GM19035 (cell line): ENCODE results near the gene LSG1.

Experiments used
- ATAC-seq: cut with Tn5 transposase; IDR thresholded peaks from one replicate; pipeline ENCODE4 v1.9.1; 2021; ENCODE audit not compliant: unreplicated experiment

LSG1 gene

DNA sequence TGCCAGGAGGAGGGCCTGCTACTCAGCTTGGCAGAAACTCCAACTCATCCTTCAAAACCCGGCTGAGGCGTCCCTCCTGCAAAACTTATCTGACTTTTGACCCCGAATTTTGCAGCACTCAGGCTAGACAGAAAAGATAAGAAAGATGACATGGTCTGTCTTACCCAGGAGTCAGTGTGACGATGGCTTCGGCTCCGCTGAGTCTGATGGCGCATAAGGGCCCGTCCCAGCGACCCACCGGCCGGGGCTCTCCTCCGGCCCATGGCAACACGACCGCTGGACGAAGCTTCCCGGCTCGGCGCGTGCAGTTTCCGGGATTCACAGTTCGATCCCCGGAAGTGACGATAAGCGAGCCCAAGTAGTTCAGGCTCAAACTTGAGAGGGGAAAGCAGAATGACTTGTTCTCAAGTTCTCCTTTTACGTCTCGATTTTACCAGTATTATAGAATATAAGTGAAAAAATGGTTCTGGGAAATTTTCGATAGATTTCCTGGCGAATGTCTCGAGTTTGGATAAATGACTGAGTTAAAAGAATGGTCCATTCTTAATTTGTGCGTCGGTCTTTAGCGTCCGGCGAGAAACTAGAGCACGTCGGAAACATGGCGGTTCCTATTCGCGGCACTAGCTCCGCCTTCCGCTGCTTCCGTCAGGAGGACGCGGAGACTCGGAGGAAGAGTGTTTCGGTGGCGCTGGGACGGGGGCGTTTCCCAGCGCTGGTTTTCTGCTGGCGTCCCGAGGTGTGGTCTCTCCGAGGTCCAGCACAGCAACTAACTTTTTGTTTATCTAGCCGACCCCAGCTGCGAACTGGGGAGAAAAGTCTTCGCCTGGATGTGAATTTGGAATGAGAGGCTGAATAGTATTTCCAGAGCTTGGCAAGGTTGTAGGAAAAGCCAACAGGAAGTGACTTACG, at the start of gene LSG1:
TSS of gene LSG1 (minus strand) at position 292 of the 909 bp plus-strand sequence. CDS start at position 263, 29 bp downstream.
- ATAC-seq, result peak; percentile 89

DNA sequence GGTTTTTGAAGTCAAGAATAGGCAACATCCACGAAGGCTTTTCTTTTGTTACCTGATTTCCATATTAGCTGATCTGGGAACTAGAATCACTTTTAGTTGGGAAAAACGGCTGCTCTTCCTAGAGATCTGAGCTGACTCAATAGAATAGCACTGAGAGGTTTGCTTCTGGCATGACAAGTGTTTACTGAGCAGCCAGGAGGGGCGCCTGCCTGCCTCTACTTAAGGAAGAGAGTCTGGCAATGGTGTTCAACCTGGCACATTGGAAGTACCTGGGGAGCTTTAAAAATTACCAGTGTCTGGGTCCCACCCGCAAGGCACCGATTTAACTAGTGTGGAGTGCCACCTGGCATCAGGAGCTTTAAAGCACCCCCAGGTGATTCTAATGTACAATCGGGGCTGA, 48.1 kb upstream of the LSG1 start:
- ATAC-seq, result no peak

DNA sequence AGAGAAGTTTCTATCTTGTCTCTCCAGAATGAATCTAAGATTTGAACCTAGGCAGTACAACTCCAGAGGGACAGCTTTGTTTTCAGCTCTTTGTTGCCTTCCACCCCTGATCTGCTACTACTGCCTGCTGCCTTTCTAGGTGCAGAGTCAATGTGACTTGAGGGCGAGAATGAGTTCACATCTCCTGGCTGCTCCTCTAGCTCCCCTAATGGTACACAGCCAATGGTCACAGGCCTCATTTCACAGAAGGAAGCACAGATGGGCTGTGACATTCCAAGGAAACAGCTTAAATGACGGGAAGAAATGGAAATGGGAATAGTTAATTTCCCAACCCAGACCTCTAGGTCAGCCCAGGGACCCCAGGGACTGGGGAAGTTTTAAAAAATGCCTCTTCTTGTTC, 46.1 kb upstream of the LSG1 start:
- ATAC-seq, result no peak

DNA sequence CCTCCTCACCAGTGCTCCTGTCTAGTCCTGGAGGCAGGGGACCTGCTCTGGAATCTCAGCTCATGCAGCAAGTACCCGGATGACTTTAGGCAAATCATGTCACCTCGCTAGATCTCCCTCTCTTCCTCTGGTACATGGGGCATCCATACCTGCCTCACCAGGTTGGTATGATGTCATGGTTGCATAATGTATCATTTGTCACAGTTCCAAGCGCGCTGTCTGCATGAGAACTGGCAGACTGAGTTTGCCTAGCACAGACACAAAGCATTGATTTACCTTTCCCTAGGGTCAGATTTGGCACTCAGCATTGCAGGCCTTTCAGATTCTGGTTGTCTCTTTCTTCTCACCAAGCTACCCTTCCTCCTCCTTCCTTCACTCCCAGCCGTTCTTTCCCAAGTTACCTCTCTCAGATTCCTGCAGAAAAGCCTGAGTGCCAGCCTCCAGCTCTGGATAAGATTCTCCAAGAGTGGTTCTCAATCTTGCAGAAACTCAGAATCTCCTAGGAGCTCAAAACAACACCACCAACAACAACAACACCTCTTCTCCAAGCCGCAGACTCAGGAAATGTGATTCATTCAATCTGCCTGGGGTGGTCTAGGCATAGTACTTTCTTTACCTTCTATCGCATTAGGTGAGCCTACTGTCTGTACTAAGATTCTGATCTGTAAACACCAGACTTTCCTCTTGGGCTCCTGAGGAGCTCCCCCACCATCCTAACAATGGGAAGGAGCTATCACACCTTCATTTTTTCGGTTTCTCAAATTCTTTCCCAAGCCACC, 43.2 kb upstream of the LSG1 start:
- ATAC-seq, result no peak

DNA sequence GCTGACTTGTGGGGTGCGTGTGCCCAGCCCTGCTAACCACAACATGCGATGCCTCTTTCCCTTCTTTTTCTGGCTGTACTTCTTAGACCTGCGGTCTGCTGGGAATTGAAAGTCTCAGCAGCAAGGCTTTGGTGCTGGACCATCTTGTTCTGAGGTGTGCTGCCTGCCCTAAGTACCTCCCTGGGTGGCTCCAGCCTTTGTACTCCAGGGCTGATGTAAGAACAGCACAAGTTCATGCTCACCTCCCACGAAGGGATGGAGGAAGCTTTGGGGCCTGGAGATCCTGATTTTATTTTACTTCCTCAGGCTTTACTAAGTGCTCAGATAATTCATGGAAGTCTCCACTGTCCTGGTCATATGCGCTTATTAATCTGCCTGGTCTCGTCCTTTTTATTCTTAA, 42.6 kb upstream of the LSG1 start:
- ATAC-seq, result no peak

DNA sequence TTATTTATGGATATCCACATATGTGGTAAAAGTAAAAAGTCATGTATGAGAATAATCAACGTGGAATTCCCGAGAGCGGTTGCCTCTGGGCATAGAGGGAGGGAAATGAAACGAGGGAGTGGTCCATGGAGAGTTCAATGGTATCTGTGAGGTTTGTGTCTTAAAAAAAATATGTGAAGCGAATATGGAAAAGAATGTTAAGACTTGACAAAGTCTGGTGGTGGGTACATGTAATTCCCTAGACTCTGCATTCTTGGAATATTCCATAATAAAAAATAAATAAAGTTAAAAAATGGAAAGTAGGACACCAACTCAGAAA, 42.1 kb upstream of the LSG1 start:
- ATAC-seq, result no peak

DNA sequence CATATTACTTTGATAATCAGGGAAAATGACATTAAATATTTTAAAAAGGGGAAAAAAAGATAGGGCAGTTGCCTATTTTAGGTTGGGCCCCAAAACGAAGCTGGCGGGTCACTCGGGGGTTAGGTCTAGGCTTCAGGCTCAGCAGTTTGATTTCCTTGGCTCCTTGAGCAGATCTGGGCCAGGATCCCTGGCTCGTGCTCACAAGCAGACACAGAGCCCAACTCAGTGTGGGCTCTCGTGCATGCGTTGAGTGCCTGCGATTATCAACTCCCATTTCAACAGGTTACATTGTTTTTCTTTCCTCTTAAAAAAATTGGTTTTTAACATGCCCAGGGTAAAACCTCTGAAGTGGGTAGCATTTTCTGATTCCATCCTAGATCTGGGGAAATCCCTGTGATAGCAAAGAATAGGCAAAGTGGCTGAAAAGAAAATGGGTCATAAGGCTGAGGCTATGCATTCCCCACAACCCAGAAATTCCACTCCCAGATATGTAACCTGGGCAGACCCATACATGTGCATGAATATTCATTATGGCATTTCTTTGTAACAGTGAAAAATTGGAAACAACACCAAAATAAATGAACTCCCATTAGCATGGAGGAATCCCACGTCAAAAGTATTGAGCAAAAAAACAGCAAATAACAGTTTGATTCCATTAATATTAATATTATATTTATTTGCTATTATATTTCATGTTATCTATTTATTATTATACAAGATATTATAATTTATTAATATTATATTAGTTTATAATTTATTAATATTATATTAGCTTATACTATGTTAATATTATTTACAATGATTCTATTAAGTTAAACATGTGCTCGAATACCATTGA, 41.5 kb upstream of the LSG1 start:
- no peak for ATAC-seq

DNA sequence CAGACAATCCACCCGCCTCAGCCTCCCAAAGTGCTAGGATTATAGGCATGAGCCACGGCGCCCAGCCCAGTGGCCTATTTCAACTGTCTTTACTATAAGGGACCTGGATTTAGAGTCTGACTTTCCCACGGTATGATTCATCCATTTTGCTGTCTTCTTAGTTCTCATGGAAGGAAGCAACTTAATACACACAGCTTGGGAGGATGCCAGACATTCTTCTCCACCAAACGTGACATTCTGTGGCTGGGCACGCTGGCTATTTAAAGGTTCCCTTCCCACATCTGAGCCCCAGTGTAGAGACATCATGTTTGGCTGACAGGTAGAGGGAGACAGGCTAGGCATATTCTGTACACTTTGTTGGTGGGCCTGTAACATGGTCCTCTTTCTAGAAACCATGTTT, 39.9 kb upstream of the LSG1 start:
- ATAC-seq, result no peak

DNA sequence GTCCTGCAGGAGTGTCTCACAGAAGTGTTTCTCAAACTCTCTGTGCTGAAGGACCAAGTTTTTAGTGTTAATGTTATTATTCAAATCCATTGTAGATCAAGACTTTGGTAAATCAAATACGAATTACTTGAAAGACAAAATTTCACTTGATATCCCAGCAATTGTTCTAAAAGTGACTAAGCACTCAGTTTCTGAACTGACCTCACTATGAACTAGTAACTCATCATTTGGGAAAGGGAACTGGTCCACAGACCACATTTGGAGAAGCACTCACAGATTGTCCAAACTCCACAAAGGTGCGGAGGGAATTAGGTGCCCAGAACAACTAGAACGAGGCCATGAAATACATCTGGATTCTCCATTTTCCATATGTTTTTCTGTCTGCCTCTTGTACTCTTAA, 39.3 kb upstream of the LSG1 start:
- no peak for ATAC-seq

DNA sequence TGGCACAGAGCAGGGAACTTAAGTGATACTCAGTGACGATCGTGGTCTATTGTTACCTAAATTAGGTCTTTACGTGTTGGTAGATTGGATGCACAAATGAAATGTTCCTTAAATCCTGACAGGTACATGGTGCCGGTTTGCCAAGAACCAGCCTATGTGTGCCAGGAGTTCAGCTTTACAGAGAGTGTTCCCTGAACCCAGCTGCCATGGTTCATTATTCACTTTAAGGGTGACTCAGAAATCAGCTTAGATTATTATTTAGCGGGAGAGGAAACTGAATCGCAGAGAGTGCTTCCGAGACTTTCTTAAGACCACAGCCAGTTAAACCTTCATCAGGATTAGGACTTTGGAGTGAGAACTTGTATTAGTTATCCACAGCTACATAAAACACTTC, 35.2 kb upstream of the LSG1 start:
- no peak for ATAC-seq

DNA sequence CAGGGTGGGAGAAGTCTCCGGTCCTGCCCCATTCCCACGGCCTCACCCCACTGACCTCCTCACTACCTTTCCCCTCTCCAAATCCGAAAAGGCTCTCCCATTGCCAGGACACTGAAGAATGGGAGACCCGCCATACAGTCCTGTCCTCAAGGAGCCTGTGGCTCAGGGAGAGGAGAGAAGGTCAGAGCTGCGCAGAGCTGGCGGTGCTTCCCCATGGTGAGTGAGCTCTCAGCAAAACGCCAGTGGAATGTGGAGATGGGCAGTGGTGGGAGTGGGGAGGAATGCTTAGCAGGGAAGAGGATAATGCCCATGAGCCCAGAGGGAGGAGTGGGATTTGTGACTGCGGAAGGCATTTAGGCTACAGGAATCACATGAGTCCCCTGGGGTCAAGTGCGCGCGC, 33.8 kb upstream of the LSG1 start:
- ATAC-seq, result no peak

DNA sequence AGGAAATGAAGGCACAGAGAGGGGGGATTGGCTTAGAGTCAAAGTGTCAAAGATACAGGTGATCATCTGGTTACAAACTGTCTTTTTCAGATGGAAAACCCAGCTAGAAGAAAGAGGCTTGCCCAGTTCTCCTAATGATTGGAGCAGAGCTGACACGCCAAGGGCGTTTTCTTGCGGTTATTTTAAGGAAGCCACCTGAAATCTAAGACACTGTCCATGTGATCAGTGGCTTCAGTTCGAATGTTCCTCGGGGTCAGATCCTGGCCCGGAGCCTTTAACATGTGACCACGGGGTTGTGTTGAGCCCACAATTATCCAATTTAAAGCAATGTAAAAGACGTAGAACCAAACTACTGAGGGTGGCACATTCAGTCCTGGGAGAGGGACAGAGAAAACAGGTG, 33.2 kb upstream of the LSG1 start:
- ATAC-seq, result no peak

DNA sequence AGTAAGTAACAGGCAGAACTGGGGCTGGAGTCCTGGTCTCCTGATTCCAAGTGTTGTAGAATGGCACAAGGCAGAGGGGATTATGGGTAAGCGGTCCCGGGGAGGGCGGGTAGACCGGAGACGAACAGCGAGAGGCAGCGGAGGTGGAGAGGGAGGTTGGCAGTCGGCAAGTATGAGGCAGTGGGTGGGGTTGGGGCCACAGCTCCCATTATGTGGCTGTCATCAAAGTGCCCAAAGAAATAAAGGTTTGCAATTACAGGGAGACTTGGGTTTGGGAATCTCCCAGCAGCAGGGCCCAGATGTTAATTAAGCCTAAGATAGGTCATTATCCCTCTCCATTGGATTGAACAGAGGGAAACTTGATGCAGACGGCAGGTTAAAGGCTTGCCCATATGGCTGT, 30.6 kb upstream of the LSG1 start:
- ATAC-seq, result no peak

DNA sequence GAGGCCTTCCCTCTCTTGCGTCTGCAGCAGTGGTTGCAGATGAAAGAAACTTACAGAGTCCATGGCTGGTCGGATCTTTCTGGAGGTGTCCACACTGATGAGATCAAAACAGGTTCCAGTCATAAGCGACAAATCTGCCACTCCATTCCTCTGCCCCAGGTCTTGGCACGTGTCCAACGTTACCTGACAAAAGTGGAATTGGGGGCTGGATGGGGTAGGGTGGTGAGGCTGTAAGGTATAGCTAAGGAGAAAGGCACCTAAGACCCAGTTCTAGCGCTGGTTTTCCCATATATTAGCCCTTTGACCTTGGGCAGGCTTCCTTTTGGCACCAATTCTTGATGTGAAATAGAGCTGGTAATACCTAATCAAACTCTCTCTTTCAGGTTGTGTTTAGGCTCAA, 24.7 kb upstream of the LSG1 start:
- ATAC-seq, result no peak

DNA sequence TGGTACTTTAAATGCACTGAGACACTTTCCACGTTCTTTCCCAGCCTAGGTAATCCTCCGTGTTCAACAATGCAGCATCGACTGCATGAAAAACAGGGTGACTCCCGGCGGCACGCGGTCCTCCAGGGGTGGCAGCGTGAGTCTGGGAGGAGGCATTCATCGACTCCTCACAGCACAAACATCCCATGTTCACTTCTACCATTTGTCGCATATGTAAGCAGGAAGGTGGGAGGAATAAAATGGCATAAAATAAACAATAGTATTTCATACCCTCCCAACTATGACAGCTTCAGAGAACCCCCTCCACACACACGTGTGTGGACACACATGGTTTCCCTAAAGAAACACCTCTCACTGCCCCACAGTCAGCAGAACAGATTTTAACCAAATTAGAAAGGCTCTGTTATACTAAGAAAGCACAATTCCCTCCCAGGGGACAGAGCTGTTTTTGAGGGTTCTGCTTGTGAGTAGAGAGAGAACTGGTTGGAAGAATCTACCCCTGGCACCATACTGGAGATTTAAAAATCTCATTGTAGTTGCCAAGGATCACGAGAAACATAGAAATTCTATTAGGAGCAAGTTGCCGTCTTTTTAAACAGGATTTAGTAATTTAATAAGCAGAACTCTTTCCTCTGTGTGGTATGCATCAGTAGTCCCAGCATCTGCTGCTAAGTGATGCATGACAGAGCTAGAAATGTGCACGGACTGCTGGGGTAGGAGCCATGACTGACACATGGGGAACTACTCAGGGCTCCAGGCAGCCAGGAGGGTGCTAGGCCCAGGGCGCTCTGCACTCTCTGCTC, 19.7 kb upstream of the LSG1 start:
- peak; percentile 49 for ATAC-seq

DNA sequence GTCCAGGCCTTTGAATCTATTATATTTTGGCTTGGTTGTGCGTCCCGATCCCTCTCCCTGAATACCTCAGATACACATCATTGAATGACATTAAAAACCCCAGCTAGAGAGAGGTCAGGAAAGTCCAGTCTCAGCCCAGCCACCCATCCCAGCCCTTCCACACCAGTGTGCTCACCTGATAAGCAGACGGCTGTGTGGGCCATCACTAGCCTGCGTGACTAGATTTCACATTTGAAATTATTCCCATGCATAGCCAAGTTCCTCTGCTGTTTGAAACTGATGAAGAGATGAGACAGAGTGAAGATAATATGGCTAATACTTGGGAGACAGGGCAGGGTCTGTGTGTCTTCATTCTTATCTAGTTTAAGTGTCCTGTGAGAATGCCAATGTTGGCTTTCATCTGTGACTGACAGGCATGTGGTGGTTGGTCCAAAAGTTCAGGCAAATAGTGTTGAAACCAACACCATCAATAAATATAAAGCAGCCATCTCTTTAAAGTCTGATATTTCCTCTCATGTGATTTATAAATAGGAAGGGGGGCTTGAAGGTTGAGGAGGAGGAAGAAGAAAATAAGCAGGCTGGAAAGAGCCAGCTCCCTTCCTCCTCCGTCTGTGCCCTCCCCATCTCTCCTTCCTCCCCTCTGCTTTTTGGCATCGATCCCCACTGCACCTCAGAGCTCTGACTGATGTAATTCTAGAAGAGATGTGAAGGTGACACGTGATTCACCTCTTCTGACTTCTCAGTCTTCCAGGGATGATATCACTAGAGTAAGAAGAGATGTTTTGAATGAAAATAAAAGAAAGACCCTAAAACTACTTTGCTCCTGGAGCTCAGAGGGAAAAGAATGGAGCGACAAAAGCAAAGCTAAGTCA, 18.7 kb upstream of the LSG1 start:
- no peak for ATAC-seq

DNA sequence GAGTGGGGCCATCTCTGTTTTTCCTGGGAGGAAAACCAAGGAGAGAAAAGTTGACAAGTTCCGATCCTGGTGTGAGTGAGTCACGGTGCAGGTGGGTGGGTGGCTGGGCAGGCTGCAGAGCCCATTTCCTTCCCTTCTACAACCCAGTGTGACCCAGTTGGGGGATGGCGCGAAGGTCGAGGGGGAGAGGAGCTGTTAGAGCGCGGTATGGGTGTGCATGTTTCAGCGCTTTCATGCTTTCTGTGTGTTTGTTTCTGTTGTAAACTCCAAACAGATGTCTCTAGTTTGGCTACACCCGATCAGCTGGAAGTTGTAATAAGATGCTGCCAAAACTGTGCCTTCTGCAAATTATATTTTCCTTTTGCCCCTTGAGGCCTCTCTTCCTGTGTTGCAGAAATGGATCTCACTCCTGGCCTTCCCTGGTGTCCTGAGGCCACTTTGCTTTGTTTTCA, 17.5 kb upstream of the LSG1 start:
- ATAC-seq, result no peak

DNA sequence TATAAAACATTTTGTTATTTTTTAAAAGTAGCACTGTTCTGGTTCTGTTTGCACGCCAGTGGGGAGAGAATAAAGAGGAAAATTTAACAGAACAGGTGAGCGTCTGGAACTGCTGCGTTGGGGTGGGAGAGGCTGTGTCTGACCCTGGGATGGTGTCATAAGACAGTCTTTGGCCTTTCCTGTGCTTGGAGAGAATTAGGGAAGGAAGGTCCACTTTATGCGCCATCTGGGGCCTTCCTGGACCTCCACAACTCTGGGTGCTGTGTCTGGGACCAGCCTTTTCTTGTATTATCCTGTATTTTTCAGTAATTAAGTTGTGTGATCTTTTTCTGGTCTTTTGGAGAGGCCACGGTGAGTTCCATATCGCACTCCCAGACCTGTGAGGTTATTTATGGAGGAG, 17.0 kb upstream of the LSG1 start:
- ATAC-seq, result no peak

DNA sequence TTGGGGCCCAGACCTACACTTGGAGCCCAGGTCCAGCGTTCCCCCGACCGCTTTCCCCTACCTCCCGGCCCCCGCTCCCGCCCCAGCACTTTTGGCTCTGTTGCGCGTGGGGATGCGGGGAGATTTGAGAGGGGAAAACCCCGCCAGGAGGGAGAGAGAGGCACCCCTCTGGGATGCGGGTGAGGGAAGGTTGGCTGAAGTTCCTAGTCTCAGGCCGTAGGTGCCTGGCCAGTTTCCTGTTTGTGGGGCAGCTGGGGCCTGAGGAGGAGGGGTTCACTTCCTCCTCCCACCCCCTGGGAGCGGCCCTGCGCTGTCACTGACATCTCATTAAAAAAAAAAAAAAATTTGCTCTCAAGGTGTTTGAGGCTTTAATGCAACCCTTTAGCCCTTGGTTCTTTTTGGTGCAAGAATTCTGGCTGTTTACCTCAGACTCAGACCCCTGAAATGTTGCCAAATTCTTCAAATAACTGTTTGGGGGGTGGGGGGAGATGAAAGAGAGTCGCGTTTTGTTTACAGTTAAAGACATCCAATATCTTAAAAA, 16.3 kb upstream of the LSG1 start:
- peak; percentile 31 for ATAC-seq
